Mesendoderm (in vitro differentiated cells): ENCODE results near the gene ARL17B.
"Not testable (repeated sequence)": the region's sequence is repeated elsewhere in the genome, so short reads cannot be mapped to it uniquely, and the experiment has no call there.

Experiments used
- DNase-seq: peaks from one replicate; pipeline ENCODE4 v3.0.0; 2013
- H2AK5ac ChIP-seq: 2 replicates; pipeline ENCODE4 v1.6.1; 2013; ENCODE audit warnings: low read length, inconsistent platforms
- H2BK120ac ChIP-seq: 2 replicates; pipeline ENCODE4 v1.6.1; 2013; ENCODE audit warnings: low read depth, mild to moderate bottlenecking, low read length, moderate library complexity, mixed read lengths
- H2BK15ac ChIP-seq: replicated peaks from 2 replicates; pipeline ENCODE4 v1.6.1; 2013; ENCODE audit warnings: low read depth, mild to moderate bottlenecking, moderate library complexity
- H2BK5ac ChIP-seq: 2 replicates; pipeline ENCODE4 v1.6.1; 2013; ENCODE audit warnings: low read length, inconsistent platforms
- H3K18ac ChIP-seq: 2 replicates; pipeline ENCODE4 v1.6.1; 2013; ENCODE audit warnings: mild to moderate bottlenecking, low read length, mixed read lengths
- H3K23ac ChIP-seq: one replicate; pipeline ENCODE4 v1.6.1; 2013; ENCODE audit warnings: low read length
- H3K27ac ChIP-seq: 2 replicates; pipeline ENCODE4 v1.5.1; 2013; ENCODE audit warnings: low read depth, mild to moderate bottlenecking, inconsistent platforms, low read length, moderate library complexity
- H3K27me3 ChIP-seq: 2 replicates; pipeline ENCODE4 v1.6.1; 2013; ENCODE audit warnings: low read length, control low read depth, mild to moderate bottlenecking, inconsistent platforms; ENCODE audit not compliant: insufficient read depth, poor library complexity
- H3K36me3 ChIP-seq: 2 replicates; pipeline ENCODE4 v1.6.1; 2013; ENCODE audit warnings: low read length, inconsistent platforms; ENCODE audit not compliant: control insufficient read depth, insufficient read depth
- H3K4ac ChIP-seq: one replicate; pipeline ENCODE4 v1.6.1; 2013; ENCODE audit warnings: low read depth, mild to moderate bottlenecking, low read length, moderate library complexity
- H3K4me1 ChIP-seq: 2 replicates; pipeline ENCODE4 v1.6.1; 2013; ENCODE audit warnings: low read depth, low read length, inconsistent platforms; ENCODE audit not compliant: control insufficient read depth
- H3K4me2 ChIP-seq: 2 replicates; pipeline ENCODE4 v1.6.1; 2013; ENCODE audit warnings: low read length
- H3K4me3 ChIP-seq: 2 replicates; pipeline ENCODE4 v1.5.1; 2013; ENCODE audit warnings: mild to moderate bottlenecking, low read length
- H3K56ac ChIP-seq: one replicate; pipeline ENCODE4 v1.6.1; 2013; ENCODE audit warnings: low read length
- H3K79me1 ChIP-seq: 2 replicates; pipeline ENCODE4 v1.6.1; 2013; ENCODE audit warnings: low read length, inconsistent platforms
- H3K79me2 ChIP-seq: 2 replicates; pipeline ENCODE4 v1.6.1; 2013; ENCODE audit warnings: mild to moderate bottlenecking, low read length; ENCODE audit not compliant: control insufficient read depth, insufficient read depth
- H3K9ac ChIP-seq: 2 replicates; pipeline ENCODE4 v1.6.1; 2013; ENCODE audit warnings: low read length, inconsistent platforms
- H4K5ac ChIP-seq: one replicate; pipeline ENCODE4 v1.6.1; 2013; ENCODE audit warnings: low read length
- H4K8ac ChIP-seq: one replicate; pipeline ENCODE4 v1.6.1; 2013; ENCODE audit warnings: low read depth, mild to moderate bottlenecking, control low read depth, low read length, moderate library complexity
- WGBS: extraction: QIAGEN DNeasy Blood & Tissue Kit; methylation state at CpG from one replicate; pipeline ENCODE4 v1.1.7; 2013; ENCODE audit warnings: low lambda C conversion rate, missing lambda C conversion rate; ENCODE audit not compliant: insufficient coverage; ENCODE audit errors: extremely low coverage; 5-methylcytosine and 5-hydroxymethylcytosine counted together

The ARL17B gene

DNA sequence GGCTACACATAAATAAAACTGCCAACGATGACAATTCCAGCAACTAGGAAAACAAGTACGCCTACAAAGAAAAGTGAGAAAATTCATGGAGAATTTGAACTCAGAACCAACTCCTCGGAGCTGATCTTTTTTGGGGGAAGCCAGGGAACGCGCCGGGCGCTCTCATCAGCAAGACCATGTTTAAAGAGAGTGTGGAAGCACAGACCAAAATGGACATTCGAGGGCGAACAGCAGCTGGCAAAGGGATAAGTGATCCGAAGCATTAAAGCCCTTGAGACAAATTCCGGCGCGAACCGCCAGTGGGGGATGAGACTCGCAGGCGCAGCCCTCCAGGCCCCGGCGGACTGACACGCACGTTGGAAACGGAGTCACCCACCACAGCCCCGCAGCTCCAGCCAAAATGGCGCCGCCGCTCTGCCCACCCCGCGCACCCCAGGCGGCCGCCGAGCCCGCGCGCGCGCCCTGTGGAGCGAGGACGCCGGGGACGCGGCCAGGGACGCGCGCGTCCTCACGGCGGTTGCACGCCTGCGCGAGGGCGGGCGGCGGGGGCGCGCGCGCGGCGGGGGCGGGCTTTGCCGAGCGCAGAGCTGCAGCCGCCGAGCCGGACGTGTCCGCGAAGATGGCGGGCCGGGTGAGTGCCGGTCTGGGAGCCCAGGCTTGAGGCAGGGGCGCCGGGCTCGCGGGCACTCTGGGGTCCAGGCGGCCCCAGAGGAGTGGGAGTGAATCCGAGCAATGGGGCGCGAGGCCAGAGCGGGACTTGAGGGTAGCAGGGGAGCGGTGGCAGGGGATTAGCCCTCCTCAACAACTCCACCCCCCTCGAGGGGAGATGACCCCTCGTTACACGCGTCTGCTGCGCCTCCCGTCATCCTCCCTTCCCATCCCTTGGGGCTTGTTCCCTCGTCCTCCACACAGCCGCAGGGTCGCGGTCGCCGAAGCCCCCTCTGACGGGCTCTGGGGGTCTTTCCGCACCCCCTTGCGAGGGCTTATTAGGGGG is 11.0 kb upstream of the ARL17B start:
- not testable (repeated sequence) for H2BK5ac ChIP-seq, H4K8ac ChIP-seq, DNase-seq, H3K18ac ChIP-seq, H3K4ac ChIP-seq, H3K9ac ChIP-seq, H3K27me3 ChIP-seq, H3K36me3 ChIP-seq, H3K56ac ChIP-seq, H2BK120ac ChIP-seq, H3K79me1 ChIP-seq, H3K4me3 ChIP-seq, H3K79me2 ChIP-seq, H3K27ac ChIP-seq, H3K23ac ChIP-seq, H3K4me1 ChIP-seq, H2AK5ac ChIP-seq, H4K5ac ChIP-seq, H2BK15ac ChIP-seq, H3K4me2 ChIP-seq
- no CpG with 5 or more reads among the region's 95 CpGs for WGBS

DNA sequence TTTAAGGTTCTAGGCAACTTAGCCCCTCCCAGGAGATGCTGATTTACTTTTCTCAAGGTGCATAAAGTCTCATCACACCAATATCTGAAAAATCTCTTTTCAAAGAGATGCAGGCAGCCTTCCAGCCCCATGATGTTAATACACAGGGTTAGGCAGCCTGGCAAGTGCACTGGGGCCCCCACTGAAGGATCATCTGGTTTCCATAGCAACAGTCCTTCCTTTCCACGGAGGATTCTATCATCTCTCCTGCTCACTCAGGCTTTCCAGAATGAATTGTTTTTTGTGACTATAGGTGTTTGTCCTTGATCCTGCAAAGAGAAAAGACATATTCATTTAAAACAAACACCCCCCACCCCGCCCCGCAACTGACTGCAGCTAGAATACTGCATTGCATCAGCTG is 6.0 kb upstream of the ARL17B start:
- H2AK5ac ChIP-seq, H2BK5ac ChIP-seq, H3K4ac ChIP-seq, H3K4me2 ChIP-seq, H2BK15ac ChIP-seq, H4K5ac ChIP-seq, H3K23ac ChIP-seq, DNase-seq, H3K79me1 ChIP-seq, H3K56ac ChIP-seq, H3K9ac ChIP-seq, H3K36me3 ChIP-seq, H3K79me2 ChIP-seq, H3K27me3 ChIP-seq, H3K27ac ChIP-seq, H3K4me1 ChIP-seq, H2BK120ac ChIP-seq, H4K8ac ChIP-seq, H3K18ac ChIP-seq, H3K4me3 ChIP-seq: not testable (repeated sequence)
- no CpG with 5 or more reads among the region's 3 CpGs for WGBS

DNA sequence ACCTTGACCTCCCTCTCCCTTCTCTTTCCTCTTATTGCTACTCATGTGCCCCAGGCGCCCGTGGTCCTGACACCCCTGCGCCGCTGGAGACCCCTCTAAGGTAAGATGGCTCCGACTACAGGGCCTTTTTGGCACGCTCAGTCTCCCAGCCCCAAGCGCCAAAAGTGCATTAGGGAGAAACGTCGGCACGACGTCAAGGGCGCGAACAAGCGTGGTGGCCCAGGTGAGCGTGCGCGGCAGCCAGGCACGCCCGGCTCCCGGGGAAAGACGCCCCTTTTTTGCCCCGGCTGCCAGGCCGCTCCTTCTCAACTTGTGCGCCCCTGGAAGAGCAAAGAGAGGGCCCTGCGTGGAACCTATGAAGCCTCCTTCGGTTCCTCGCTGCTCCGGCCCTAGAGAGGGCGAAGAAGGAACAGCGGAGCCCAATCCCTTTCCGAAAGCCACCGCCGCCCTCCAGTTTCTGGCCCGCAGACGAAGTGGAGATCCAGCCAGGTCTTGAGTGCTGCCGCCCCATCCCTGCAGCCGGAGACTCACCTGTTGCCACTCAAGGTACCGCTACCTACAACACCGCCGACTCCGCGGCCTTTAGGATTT is 326 bp downstream of the ARL17B start:
- H3K4me2 ChIP-seq, H3K9ac ChIP-seq, H2AK5ac ChIP-seq, H2BK5ac ChIP-seq, H3K27me3 ChIP-seq, H2BK15ac ChIP-seq, H3K56ac ChIP-seq, H3K79me1 ChIP-seq, H3K23ac ChIP-seq, H3K18ac ChIP-seq, H3K4me1 ChIP-seq, H4K8ac ChIP-seq, DNase-seq, H3K36me3 ChIP-seq, H3K4me3 ChIP-seq, H2BK120ac ChIP-seq, H3K4ac ChIP-seq, H3K27ac ChIP-seq, H3K79me2 ChIP-seq, H4K5ac ChIP-seq: not testable (repeated sequence)
- no CpG with 5 or more reads among the region's 42 CpGs for WGBS

DNA sequence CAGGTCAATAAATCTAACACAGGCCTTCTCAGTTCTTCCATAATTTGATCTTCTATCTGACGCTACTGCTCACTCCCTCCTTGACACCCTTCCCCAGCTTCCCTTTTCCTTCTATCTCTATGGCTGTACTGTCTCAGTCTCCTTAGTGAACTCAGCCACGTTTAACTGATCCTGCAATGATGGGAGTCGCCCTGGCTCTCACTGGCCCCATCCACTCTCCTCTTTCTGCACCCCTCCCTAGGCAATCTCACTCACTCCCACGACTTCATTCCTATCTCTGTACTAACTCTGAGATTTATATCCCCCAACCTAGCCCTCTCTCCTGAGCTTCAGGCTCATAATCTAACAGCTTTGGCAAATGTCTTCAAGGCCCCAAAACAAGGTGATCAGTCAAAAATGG is 7.7 kb downstream of the ARL17B start:
- not testable (repeated sequence) for H2AK5ac ChIP-seq, H3K79me2 ChIP-seq, H2BK120ac ChIP-seq, H3K9ac ChIP-seq, H4K5ac ChIP-seq, H3K18ac ChIP-seq, H3K4ac ChIP-seq, DNase-seq, H3K27ac ChIP-seq, H4K8ac ChIP-seq, H2BK5ac ChIP-seq, H3K4me2 ChIP-seq, H3K4me1 ChIP-seq, H2BK15ac ChIP-seq, H3K79me1 ChIP-seq, H3K4me3 ChIP-seq, H3K23ac ChIP-seq, H3K56ac ChIP-seq, H3K36me3 ChIP-seq, H3K27me3 ChIP-seq
- WGBS: no CpG with 5 or more reads among the region's 4 CpGs

DNA sequence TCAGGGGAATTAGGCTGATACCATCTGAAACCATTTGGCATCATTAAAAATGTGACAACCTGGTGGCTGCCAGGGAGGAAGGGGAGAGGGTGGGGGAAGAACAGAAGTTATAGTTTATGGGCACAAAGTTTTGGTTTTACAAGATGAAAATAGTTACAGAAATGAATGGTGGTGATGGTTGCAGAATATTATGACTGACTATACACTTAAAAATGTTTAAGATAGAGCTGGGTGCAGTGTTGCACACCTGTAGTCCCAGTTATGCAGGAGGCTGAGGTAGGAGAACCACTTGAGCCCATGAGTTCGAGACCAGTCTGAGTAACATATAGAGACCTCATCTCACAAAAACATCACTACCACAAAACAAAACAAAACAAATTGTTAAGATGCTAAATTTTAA is 12.5 kb downstream of the ARL17B start:
- not testable (repeated sequence) for H3K23ac ChIP-seq
- WGBS: no CpG with 5 or more reads among the region's 1 CpG

More for the DNA sequence above, 12.5 kb downstream of the ARL17B start:
- not testable (repeated sequence) for H3K4ac ChIP-seq, H3K4me2 ChIP-seq, H3K27ac ChIP-seq, H3K79me2 ChIP-seq, H3K18ac ChIP-seq, DNase-seq, H4K8ac ChIP-seq, H3K4me1 ChIP-seq, H3K27me3 ChIP-seq, H3K36me3 ChIP-seq, H2BK120ac ChIP-seq, H2BK15ac ChIP-seq, H3K79me1 ChIP-seq, H3K56ac ChIP-seq, H3K9ac ChIP-seq, H4K5ac ChIP-seq, H3K4me3 ChIP-seq, H2BK5ac ChIP-seq, H2AK5ac ChIP-seq
